Activated gamma-delta T cell treated with Interleukin-2 at 50 U/mL for 16 hours (primary cell): ENCODE results near the gene NAALADL2.
"Not testable (repeated sequence)": the region's sequence is repeated elsewhere in the genome, so short reads cannot be mapped to it uniquely, and the experiment has no call there.

Experiments used
- DNase-seq: peaks from one replicate; pipeline ENCODE4 v3.0.0-alpha.2; 2020

NAALADL2 gene

GRCh38 chr3:175445741-175446140 is 586.6 kb downstream of the NAALADL2 start:
- no peak for DNase-seq

- DNase-seq, result no peak
Measured at GRCh38 chr3:175447521-175447920, 588.4 kb downstream of the NAALADL2 start.

- no peak for DNase-seq
Measured at GRCh38 chr3:175453361-175453760, 594.2 kb downstream of the NAALADL2 start.

GRCh38 chr3:175456466-175456865 is 597.3 kb downstream of the NAALADL2 start:
- no peak for DNase-seq

- no peak for DNase-seq
Measured at GRCh38 chr3:175457301-175457700, 598.2 kb downstream of the NAALADL2 start.

GRCh38 chr3:175460849-175461399 is 601.8 kb downstream of the NAALADL2 start:
- DNase-seq, result not testable (repeated sequence)

- no peak for DNase-seq
Measured at GRCh38 chr3:175464362-175464761, 605.2 kb downstream of the NAALADL2 start.

GRCh38 chr3:175469124-175469523 is 610.0 kb downstream of the NAALADL2 start:
- DNase-seq, result no peak

GRCh38 chr3:175475765-175476164 is 616.6 kb downstream of the NAALADL2 start:
- no peak for DNase-seq

- no peak for DNase-seq
Measured at GRCh38 chr3:175476489-175476888, 617.4 kb downstream of the NAALADL2 start.

GRCh38 chr3:175477651-175478224 is 618.6 kb downstream of the NAALADL2 start:
- no peak for DNase-seq

GRCh38 chr3:175478301-175478700 is 619.2 kb downstream of the NAALADL2 start:
- no peak for DNase-seq

- no peak for DNase-seq
Measured at GRCh38 chr3:175479175-175479574, 620.0 kb downstream of the NAALADL2 start.

GRCh38 chr3:175479800-175480199 is 620.7 kb downstream of the NAALADL2 start:
- no peak for DNase-seq

- DNase-seq, result no peak
Measured at GRCh38 chr3:175484666-175485065, 625.5 kb downstream of the NAALADL2 start.

GRCh38 chr3:175485436-175485835 is 626.3 kb downstream of the NAALADL2 start:
- no peak for DNase-seq

- DNase-seq, result no peak
Measured at GRCh38 chr3:175486255-175486654, 627.1 kb downstream of the NAALADL2 start.

- no peak for DNase-seq
Measured at GRCh38 chr3:175489406-175489805, 630.3 kb downstream of the NAALADL2 start.

- no peak for DNase-seq
Measured at GRCh38 chr3:175493301-175493700, 634.2 kb downstream of the NAALADL2 start.

GRCh38 chr3:175495331-175495730 is 636.2 kb downstream of the NAALADL2 start:
- DNase-seq, result no peak

- DNase-seq, result no peak
Measured at GRCh38 chr3:175502155-175502554, 643.0 kb downstream of the NAALADL2 start.

GRCh38 chr3:175511219-175511785 is 652.2 kb downstream of the NAALADL2 start:
- no peak for DNase-seq

- no peak for DNase-seq
Measured at GRCh38 chr3:175512700-175513099, 653.6 kb downstream of the NAALADL2 start.

- no peak for DNase-seq
Measured at GRCh38 chr3:175518459-175518858, 659.3 kb downstream of the NAALADL2 start.

GRCh38 chr3:175521406-175521805 is 662.3 kb downstream of the NAALADL2 start:
- DNase-seq, result no peak
